ENCODE results near the gene HAUS8. TPM values are rescaled to one million over a fixed set of nuclear protein-coding genes. Genes with fewer than 3 reads are reported as not detected.

Gene HAUS8
- total and polyA plus RNA-seq, 10 of the 15 experiments (the other 5 are each of a cell fraction or from before 2014, with no cell fraction given) = 22.7 to 43.9 (median 34.4) TPM

GRCh38 chr19:17026706-17027534, 48.3 kb downstream of the HAUS8 start, which contains the start of gene CPAMD8:
TSS of gene CPAMD8 (minus strand) at chr19:17026810. CDS start at chr19:17026642, 168 bp downstream.
- ChIA-PET SMC1A (ENCODE audit: uncharacterized antibody, unreplicated experiment) (no interaction called here), RAD21 (ENCODE audit: unreplicated experiment) (no interaction called here), POLR2A (no interaction called here), CTCF (no interaction called here)
- Histone ChIP-seq H3K4me1 (ENCODE audit: control insufficient read depth, insufficient read depth, low read length) (no peaks in the 10 kb centered on the region), H3K27me3 (replicated peaks in 1 of 2; ENCODE audit: control insufficient read depth in 2 of 2, insufficient read depth in 2 of 2, low read length in 1 of 2) (peaks cover 3 to 9% of the 10 kb centered on the region in 2 experiments), H4K20me1 (ENCODE audit: control insufficient read depth, insufficient read depth) (no peaks in the 10 kb centered on the region), H3K79me2 (ENCODE audit: control insufficient read depth, insufficient read depth, low read length) (no peaks in the 10 kb centered on the region), H3K27ac (ENCODE audit: control insufficient read depth, insufficient read depth) (no peak within 1 kb of the TSS), H3K4me3 (no peak within 1 kb of the TSS), H3K9me3 (replicated peaks; ENCODE audit: control insufficient read depth, insufficient read depth, low read length) (peaks cover 2% of the 10 kb centered on the region; the same call in 1 of the 3 replicates), H3K9ac (ENCODE audit: control insufficient read depth, insufficient read depth, low read length) (no peak within 1 kb of the TSS), H3K36me3 (ENCODE audit: control insufficient read depth in 2 of 2, insufficient read depth in 2 of 2, low read length in 1 of 2) (no peaks in the 10 kb centered on the region), H3K4me2 (ENCODE audit: control insufficient read depth, insufficient read depth) (no peak within 1 kb of the TSS), H2AFZ (ENCODE audit: control insufficient read depth, low read depth, low read length) (no peak within 1 kb of the TSS)
- TF ChIP-seq SUZ12 (IDR thresholded peaks at IDR 0.05; ENCODE audit: unreplicated experiment) (peak; percentile 12), EP300 (IDR thresholded peaks at IDR 0.05; ENCODE audit: borderline replicate concordance in 1 of 2, control insufficient read depth in 1 of 2, low read depth in 2 of 2, low read length in 2 of 2) (no peak)
- ATAC-seq = no peak
- 29% methylated on average over 10 of the region's 67 CpGs for WGBS (ENCODE audit: insufficient coverage, insufficient replicate concordance, low lambda C conversion rate, missing lambda C conversion rate)
- FAIRE-seq = no peak
- intact Hi-C loops (cut with micrococcal nuclease; ENCODE audit: unreplicated experiment) = no loop called here
- in situ Hi-C loops (cut with MboI) = no loop called here
- no peak for DNase-seq (ENCODE audit: low read depth, low spot score)
- BruUV-seq (replicated peaks) = no TSS peak

- 28% methylated on average over 37 of the region's 40 CpGs for WGBS (ENCODE audit: insufficient coverage, insufficient replicate concordance, low lambda C conversion rate, missing lambda C conversion rate)
- no peak overlapping the region for H3K4me2 ChIP-seq (ENCODE audit: control insufficient read depth, insufficient read depth)
- SMC1A ChIA-PET (ENCODE audit: uncharacterized antibody, unreplicated experiment) = no interaction called here
- ATAC-seq (no peak), DNase-seq (ENCODE audit: low read depth, low spot score) (no peak), FAIRE-seq (no peak)
- in situ Hi-C loops (cut with MboI) = no loop called here
- no peaks in the 10 kb centered on the region for H3K36me3 ChIP-seq (ENCODE audit: control insufficient read depth in 2 of 2, insufficient read depth in 2 of 2, low read length in 1 of 2)
- peaks cover 2% of the 10 kb centered on the region; the same call in 1 of the 3 replicates for H3K9me3 ChIP-seq (replicated peaks; ENCODE audit: control insufficient read depth, insufficient read depth, low read length)
- H2AFZ ChIP-seq (ENCODE audit: control insufficient read depth, low read depth, low read length) = no peak overlapping the region
- H3K9ac ChIP-seq (ENCODE audit: control insufficient read depth, insufficient read depth, low read length) = no peak overlapping the region
- TF ChIP-seq SUZ12 (IDR thresholded peaks at IDR 0.05; ENCODE audit: unreplicated experiment) = peak; percentile 24
- TF ChIP-seq MYC (IDR thresholded peaks at IDR 0.05; ENCODE audit: insufficient read depth, insufficient read length, insufficient replicate concordance, low read length, severe bottlenecking) = no peak
- no peak for TF ChIP-seq REST (IDR thresholded peaks at IDR 0.05; ENCODE audit: low read depth, low read length)
- TF ChIP-seq IKZF1 (conservative IDR thresholded peaks at IDR 0.05) = no peak
- TF ChIP-seq PKNOX1 (IDR thresholded peaks at IDR 0.05) = no peak
- no peak for TF ChIP-seq IRF3 (IDR thresholded peaks at IDR 0.05)
- TF ChIP-seq ZSCAN29 (IDR thresholded peaks at IDR 0.05) = no peak
- peaks cover 3 to 9% of the 10 kb centered on the region in 2 experiments for H3K27me3 ChIP-seq (replicated peaks in 1 of 2; ENCODE audit: control insufficient read depth in 2 of 2, insufficient read depth in 2 of 2, low read length in 1 of 2)
- BruUV-seq (replicated peaks) = no TSS peak
- H3K27ac ChIP-seq (ENCODE audit: control insufficient read depth, insufficient read depth) = no peak overlapping the region
- H4K20me1 ChIP-seq (ENCODE audit: control insufficient read depth, insufficient read depth) = no peaks in the 10 kb centered on the region
- H3K4me3 ChIP-seq = no peak overlapping the region
- H3K79me2 ChIP-seq (ENCODE audit: control insufficient read depth, insufficient read depth, low read length) = no peaks in the 10 kb centered on the region
- intact Hi-C loops (cut with micrococcal nuclease; ENCODE audit: unreplicated experiment) = no loop called here
- POLR2A ChIA-PET = no interaction called here
- CTCF ChIA-PET = no interaction called here
- RAD21 ChIA-PET (ENCODE audit: unreplicated experiment) = no interaction called here
- H3K4me1 ChIP-seq (ENCODE audit: control insufficient read depth, insufficient read depth, low read length) = no peaks in the 10 kb centered on the region
These were observed 49.1 kb downstream of the HAUS8 start for GRCh38 chr19:17025991-17026658.
